B cell (primary cell): Measurements from ENCODE around the gene GDF7.

Experiments
- CTCF ChIP-seq: fragments of 200-600 bp; IDR thresholded peaks from one replicate; pipeline ENCODE4 v1.8.0; 2022; ENCODE audit warnings: antibody characterized with exemption, mild to moderate bottlenecking
- EZH2 ChIP-seq: IDR thresholded peaks from 2 replicates; pipeline ENCODE4 v1.6.1; 2012; ENCODE audit warnings: borderline replicate concordance, low read depth, mild to moderate bottlenecking, moderate library complexity, low read length; ENCODE audit not compliant: insufficient read depth, poor library complexity, severe bottlenecking

- no peak for TF ChIP-seq CTCF
- no peak for TF ChIP-seq EZH2
Measured at GRCh38 chr2:20689428-20690264, 22.7 kb downstream of the GDF7 start.
